ENCODE data around the gene SMG9. TPM values are rescaled to one million over a fixed set of nuclear protein-coding genes. Genes with fewer than 3 reads are reported as not detected.
A peak's percentile ranks its signal among the peaks of the same experiment; 100 is the strongest.
"Not testable (repeated sequence)": the region's sequence is repeated elsewhere in the genome, so short reads cannot be mapped to it uniquely, and the experiment has no call there.

Gene SMG9
- total and polyA plus RNA-seq, 5 experiments from 2014 or later: 3.4 to 51.9 (median 8.3) TPM

DNA sequence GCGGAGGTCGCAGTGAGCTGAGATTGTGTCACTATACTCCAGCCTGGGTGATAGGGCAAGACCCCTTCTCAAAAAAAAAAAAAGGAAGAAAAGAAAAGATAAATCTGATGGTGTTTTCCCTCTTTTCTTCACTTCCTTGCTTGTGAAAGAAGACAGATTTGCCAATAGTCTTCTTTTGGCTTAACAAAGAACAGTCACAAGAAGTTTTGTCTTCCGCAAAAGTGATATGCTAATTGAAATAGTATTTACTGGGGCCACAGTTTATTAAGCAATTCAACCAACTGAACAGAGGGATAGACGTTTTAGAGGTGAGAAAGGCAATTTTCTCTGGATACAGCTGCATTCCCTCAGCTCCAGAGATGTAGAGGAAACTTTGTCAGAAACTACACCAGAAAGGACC is 61.9 kb downstream of the SMG9 start:
- Mint-ChIP-seq H3K4me1 (no peaks in the 10 kb centered on the region), H3K27ac (no peak overlapping the region), H3K4me3 (no peak overlapping the region), H3K9me3 (peaks cover 0 to 41% (median 17%) of the 10 kb centered on the region in 9 donors), H3K27me3 (peaks cover 4 to 32% (median 16%) of the 10 kb centered on the region in 5 donors), H3K36me3 (peaks cover 2 to 25% (median 15%) of the 10 kb centered on the region in 3 donors)
- ATAC-seq (no peak), DNase-seq (no peak)
- POLR2A ChIA-PET: no interaction called here

DNA sequence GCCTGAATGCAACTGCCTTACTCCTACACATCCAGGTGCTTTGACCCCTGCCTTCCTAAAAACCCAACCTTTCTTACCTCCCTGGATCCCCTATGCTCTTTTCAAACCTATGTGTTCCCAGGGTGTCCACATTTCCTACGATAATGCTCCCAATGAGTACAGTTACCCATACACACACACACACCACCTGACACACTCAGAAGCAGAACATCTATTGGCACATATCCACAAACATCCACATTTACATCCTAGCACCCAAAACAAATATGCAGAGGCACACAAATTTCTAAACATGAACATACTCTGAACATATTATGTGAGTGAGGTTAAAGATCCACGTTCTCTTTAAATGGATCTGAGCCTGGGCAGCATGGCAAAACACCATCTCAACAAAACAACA is 62.4 kb downstream of the SMG9 start:
- POLR2A ChIA-PET: no interaction called here
- Mint-ChIP-seq H3K9me3 (peaks cover 0 to 41% (median 17%) of the 10 kb centered on the region in 9 donors), H3K36me3 (peaks cover 2 to 25% (median 15%) of the 10 kb centered on the region in 3 donors), H3K4me3 (no peak overlapping the region), H3K27me3 (peaks cover 2 to 27% (median 13%) of the 10 kb centered on the region in 5 donors), H3K27ac (no peak overlapping the region), H3K4me1 (no peaks in the 10 kb centered on the region)
- no peak for DNase-seq
- no peak for ATAC-seq

DNA sequence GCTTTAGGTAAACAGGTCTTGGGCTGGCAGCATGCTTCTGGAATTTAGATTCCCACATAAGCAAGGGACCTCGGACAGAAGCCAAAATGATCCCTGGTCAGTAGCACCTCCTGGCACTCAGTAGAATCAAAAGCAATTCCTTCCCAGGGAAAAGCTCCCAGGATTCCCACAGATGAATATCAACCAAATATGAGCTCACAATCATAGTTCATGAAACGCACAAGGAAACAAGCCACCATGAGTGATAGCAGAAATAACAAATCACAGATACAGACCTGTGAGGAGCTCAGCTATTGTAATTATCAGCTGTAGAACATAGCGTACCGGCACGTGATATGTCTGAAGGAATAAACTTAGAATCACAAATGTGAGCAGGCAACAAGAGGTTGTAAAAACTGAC is 63.0 kb downstream of the SMG9 start:
- Mint-ChIP-seq H3K36me3 (peaks cover 2 to 25% (median 15%) of the 10 kb centered on the region in 3 donors), H3K4me3 (no peak overlapping the region)
- POLR2A ChIA-PET: no interaction called here

DNA sequence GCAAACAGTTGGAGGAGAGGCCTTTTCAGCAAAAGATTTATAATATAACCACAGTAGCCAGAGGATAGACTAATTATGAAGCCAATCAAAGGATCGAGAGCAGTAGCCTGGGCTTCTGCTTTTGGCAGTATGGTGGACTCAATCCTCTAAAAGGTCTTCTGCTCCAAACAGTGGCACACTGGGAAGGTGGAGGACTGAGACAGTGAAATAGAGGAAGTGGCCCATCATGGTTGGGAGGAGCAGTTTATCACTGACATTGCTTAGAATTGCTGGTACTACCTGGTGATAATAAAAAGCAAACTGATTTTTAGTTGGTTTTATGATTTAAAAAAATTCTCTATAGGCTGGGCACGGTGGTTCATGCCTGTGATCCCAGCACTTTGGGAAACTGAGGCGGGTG is 63.9 kb downstream of the SMG9 start:
- no peak for DNase-seq
- no peak overlapping the region for H3K27ac Mint-ChIP-seq
- peaks cover 2 to 22% (median 12%) of the 10 kb centered on the region in 3 donors for H3K36me3 Mint-ChIP-seq
- POLR2A ChIA-PET: interaction anchor here (0.9 kb wide), 1 partner anchor 8 kb away, joined by 3 read pairs; no protein-coding TSS in a partner anchor
- H3K4me1 Mint-ChIP-seq: peaks cover 0 to 2% (median 0%) of the 10 kb centered on the region in 4 donors
- peaks cover 2 to 16% (median 11%) of the 10 kb centered on the region in 5 donors for H3K27me3 Mint-ChIP-seq
- H3K4me3 Mint-ChIP-seq: no peak overlapping the region
- peaks cover 0 to 35% (median 17%) of the 10 kb centered on the region in 9 donors for H3K9me3 Mint-ChIP-seq
- ATAC-seq: no peak

More for the DNA sequence above, 63.0 kb downstream of the SMG9 start:
- DNase-seq: no peak
- no peak for ATAC-seq
- Mint-ChIP-seq H3K4me1 (no peaks in the 10 kb centered on the region), H3K9me3 (peaks cover 0 to 41% (median 17%) of the 10 kb centered on the region in 9 donors), H3K27ac (no peak overlapping the region), H3K27me3 (peaks cover 2 to 21% (median 13%) of the 10 kb centered on the region in 5 donors)

DNA sequence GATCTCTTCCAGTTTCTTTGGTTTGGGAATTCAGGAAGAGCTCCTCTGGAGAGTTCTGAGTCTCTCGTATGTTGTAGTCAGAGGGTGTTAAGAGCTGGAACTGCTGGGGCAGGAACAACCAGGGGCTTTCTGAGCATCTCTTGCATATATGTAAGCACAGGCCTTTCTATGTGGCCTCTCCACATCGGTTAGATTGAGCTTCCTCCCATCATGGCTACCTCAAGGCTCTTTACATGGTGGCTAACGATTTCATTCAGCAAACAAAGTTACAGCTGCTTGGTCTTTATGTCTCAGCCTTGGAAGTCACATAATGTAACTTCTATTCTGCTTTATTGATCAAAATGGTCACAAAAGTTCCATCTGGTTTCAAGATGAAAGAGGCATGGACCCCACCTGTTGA is 64.3 kb downstream of the SMG9 start:
- Mint-ChIP-seq H3K36me3 (peaks cover 2 to 22% (median 12%) of the 10 kb centered on the region in 3 donors), H3K4me3 (no peak overlapping the region), H3K9me3 (peaks cover 0 to 34% (median 17%) of the 10 kb centered on the region in 9 donors), H3K27me3 (peaks cover 2 to 16% (median 11%) of the 10 kb centered on the region in 5 donors), H3K4me1 (peaks cover 0 to 2% (median 0%) of the 10 kb centered on the region in 4 donors), H3K27ac (no peak overlapping the region)
- DNase-seq (no peak), ATAC-seq (no peak)
- POLR2A ChIA-PET: interaction anchor here (0.9 kb wide), 1 partner anchor 8 kb away, joined by 3 read pairs; no protein-coding TSS in a partner anchor

DNA sequence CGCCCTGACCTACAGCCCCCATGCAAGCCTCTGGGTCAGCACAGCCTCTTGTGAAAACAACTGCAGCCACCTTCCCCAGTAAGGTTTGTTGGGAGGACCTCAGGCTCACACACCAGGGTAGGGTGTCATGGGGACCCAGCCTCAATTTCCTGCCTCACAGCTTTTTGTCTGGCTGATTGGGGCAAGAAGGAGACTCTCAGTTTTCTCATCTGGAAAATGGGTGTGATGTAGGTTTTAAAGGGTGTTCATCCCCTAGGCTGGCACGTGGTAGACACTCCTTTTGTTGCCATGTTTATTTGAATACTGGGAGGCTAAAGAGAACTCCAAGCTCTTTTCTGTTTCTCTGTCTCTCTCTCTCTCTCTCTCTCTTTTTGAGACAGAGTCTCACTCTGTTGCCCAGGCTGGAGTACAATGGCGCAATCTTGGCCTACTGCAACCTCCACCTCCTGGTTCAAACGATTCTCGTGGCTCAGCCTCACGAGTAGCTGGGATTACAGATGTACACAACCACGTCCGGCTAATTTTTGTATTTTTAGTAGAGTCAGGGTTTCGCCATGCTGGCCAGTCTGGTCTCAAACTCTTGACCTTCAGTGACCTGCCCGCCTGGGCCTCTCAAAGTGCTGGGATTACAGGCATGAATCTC is 66.6 kb downstream of the SMG9 start:
- peak overlapping the region in 1 of 10 donors; percentile 47 for H3K27ac Mint-ChIP-seq
- peaks cover 0 to 30% (median 17%) of the 10 kb centered on the region in 9 donors for H3K9me3 Mint-ChIP-seq
- H3K4me1 Mint-ChIP-seq: peaks cover 0 to 2% (median 0%) of the 10 kb centered on the region in 4 donors
- DNase-seq: no peak
- H3K36me3 Mint-ChIP-seq: peaks cover 2 to 16% (median 12%) of the 10 kb centered on the region in 3 donors
- POLR2A ChIA-PET: no interaction called here
- H3K27me3 Mint-ChIP-seq: peaks cover 0 to 13% (median 4%) of the 10 kb centered on the region in 5 donors
- ATAC-seq: no peak
- no peak overlapping the region for H3K4me3 Mint-ChIP-seq

DNA sequence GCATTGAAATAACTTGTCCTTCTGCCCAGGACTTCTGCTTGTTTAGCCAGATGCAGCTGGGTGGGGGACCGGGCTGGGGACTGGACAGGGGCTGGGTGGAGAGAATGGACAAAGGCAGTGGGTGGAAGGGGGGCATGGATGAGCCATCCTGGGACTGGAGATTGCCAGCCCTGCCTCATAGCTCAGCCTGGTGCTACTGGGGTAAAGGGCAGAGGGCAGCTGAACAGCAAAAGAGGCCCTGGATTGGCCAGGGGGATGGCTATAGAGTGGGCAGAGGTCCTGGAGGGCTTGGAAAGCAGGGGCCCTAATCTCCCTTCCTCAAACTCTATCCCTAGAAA is 67.1 kb downstream of the SMG9 start:
- H3K4me1 Mint-ChIP-seq: peaks cover 0 to 2% (median 0%) of the 10 kb centered on the region in 4 donors
- H3K27ac Mint-ChIP-seq: no peak overlapping the region
- no peak overlapping the region for H3K4me3 Mint-ChIP-seq
- DNase-seq: no peak
- POLR2A ChIA-PET: no interaction called here
- peaks cover 0 to 25% (median 17%) of the 10 kb centered on the region in 9 donors for H3K9me3 Mint-ChIP-seq
- peaks cover 2 to 16% (median 12%) of the 10 kb centered on the region in 3 donors for H3K36me3 Mint-ChIP-seq
- peaks cover 0 to 8% (median 4%) of the 10 kb centered on the region in 5 donors for H3K27me3 Mint-ChIP-seq
- no peak for ATAC-seq

DNA sequence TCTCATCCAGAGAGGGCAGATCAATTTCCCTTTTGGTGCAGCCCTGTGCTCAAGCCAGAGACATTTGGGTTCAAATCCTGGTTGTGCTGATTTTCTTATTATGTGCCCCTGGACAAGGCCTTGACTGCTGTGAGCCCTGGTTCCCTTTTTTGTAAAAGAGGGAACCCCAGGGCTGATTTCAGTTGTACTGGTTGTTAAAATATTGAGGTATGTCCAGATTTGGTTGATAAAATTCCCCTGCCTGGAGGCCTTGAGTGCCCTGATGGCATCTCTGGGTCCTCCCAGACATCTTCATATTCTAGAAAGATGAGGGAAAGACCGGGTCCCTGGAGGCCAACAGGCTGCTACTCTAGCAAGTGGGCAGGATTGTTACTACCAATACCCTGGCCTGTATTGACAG is 70.4 kb downstream of the SMG9 start:
- DNase-seq: no peak
- Mint-ChIP-seq H3K4me3 (no peak overlapping the region), H3K36me3 (no peaks in the 10 kb centered on the region), H3K9me3 (no peaks in the 10 kb centered on the region), H3K27ac (no peak overlapping the region), H3K27me3 (no peaks in the 10 kb centered on the region), H3K4me1 (peaks cover 0 to 2% (median 0%) of the 10 kb centered on the region in 4 donors)
- ATAC-seq: no peak
- POLR2A ChIA-PET: interaction anchor here (0.7 kb wide), 1 partner anchor 9 kb away, joined by 5 read pairs; no protein-coding TSS in a partner anchor

DNA sequence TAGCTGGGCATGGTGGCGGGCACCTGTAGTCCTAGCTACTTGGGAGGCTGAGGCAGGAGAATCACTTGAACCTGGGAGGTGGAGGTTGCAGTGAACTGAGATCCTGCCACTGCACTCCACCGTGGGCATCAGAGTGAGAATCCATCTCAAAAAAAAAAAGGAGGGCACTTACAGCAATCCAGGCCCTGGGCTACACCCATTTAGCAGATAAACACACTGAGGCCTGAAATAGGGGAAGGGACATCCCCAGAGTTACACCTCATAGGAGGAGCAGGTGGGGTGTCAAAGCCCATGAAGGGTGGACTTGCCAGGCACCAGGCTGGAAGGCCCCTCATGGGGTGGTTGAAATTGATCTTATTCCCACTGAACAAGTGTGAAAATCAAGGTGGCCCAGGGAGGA is 70.9 kb downstream of the SMG9 start:
- no peak for DNase-seq
- Mint-ChIP-seq H3K27me3 (no peaks in the 10 kb centered on the region), H3K4me1 (peaks cover 0 to 2% (median 0%) of the 10 kb centered on the region in 4 donors), H3K4me3 (no peak overlapping the region), H3K36me3 (no peaks in the 10 kb centered on the region), H3K27ac (peak overlapping the region in 1 of 10 donors; percentile 24), H3K9me3 (no peaks in the 10 kb centered on the region)
- no peak for ATAC-seq
- POLR2A ChIA-PET: no interaction called here

DNA sequence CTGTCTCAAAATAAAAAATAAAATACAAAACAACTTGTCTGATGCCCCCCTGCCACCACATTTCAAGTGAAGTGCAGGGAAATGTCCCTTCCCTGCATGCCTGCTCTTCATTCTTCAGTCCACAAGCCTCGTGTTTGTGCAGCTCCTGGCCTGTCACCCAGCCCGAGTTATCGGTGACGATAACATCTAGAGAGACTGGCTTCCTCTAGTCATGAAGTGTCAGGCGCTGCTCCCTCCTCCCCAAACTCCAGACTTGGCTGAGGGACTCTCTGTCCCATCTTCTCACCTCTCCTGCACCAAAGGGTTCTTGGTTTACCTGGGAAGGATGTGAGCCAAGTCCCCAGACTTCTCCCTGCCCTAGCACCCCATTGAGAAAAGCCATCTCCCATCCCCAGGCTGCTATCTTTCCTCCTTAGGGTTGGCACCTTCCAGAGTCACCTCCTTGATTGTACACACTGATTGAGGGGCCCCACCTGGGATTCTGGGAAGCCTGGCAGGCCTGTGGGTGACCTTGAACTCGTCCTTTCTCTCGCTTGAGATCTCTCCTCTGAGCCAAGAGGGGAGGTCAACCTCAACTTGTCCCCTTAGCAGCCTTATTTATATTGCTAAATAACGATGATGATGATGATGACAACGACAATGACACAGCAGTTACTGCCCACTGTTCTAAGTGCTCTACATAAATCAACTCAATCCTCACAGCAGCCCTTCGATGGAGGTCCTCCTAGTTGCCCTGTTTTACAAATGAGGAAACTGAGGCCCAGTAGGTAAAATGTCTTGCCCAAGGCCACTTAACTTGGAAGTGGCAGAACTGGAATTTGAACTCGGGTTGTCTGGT is 71.7 kb downstream of the SMG9 start:
- DNase-seq (no peak), ATAC-seq (no peak)
- peaks cover 0 to 2% (median 0%) of the 10 kb centered on the region in 4 donors for H3K4me1 Mint-ChIP-seq
- H3K9me3 Mint-ChIP-seq: no peaks in the 10 kb centered on the region
- H3K4me3 Mint-ChIP-seq: no peak overlapping the region
- H3K27me3 Mint-ChIP-seq: no peaks in the 10 kb centered on the region
- POLR2A ChIA-PET: no interaction called here
- no peaks in the 10 kb centered on the region for H3K36me3 Mint-ChIP-seq
- peak overlapping the region in 1 of 10 donors; percentile 46 for H3K27ac Mint-ChIP-seq

DNA sequence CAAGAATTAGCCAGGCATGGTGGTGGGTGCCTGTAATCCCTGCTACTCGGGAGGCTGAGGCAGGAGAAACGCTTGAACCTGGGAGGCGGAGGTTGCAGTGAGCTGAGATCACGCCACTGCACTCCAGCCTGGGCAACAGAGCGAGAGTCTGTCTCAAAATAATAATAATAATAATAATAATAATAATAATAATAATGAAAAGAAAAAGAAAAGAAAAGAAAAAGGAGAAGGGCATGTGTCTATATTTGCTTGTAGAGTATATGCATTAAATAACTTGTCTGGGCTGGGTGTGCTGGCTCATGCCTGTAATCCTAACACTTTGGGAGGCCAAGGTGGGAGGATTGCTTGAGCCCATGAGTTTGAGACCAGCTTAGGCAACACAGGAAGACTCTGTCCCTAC is 72.5 kb downstream of the SMG9 start:
- POLR2A ChIA-PET, H3K4me3 Mint-ChIP-seq, H3K4me1 Mint-ChIP-seq, H3K36me3 Mint-ChIP-seq, H3K27me3 Mint-ChIP-seq, ATAC-seq, DNase-seq, H3K9me3 Mint-ChIP-seq: not testable (repeated sequence)
- H3K27ac Mint-ChIP-seq: peak overlapping the region in 1 of 10 donors; percentile 46

DNA sequence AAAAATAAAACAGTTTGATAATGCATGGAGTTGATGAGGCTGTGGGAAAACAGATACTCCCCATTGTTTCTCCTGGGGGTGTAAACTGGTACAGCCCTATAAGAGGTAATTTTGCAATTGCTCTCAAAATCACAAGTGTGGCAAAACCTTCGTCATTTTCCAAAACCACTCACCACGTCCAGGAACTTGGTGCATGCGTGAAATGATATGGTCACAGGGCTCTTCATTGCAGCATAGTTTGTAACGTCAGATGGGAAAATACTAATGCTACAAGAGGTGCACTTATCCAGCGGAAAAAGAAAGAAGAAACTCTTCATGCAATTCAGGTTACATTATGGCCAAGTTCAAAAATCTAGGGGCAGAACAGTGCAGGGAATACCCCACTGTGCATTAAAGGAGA is 72.9 kb downstream of the SMG9 start:
- H3K27me3 Mint-ChIP-seq: peaks cover 0 to 3% (median 0%) of the 10 kb centered on the region in 5 donors
- H3K9me3 Mint-ChIP-seq: no peaks in the 10 kb centered on the region
- ATAC-seq (no peak), DNase-seq (no peak)
- H3K4me3 Mint-ChIP-seq: no peak overlapping the region
- H3K4me1 Mint-ChIP-seq: peaks cover 0 to 2% (median 0%) of the 10 kb centered on the region in 4 donors
- H3K27ac Mint-ChIP-seq: no peak overlapping the region
- no peaks in the 10 kb centered on the region for H3K36me3 Mint-ChIP-seq
- POLR2A ChIA-PET: no interaction called here

Data from naive thymus-derived CD8-positive, alpha-beta T cell (primary cell).